Posterior cingulate gyrus (tissue), 11 donors: ENCODE data around the gene KIRREL3.
"Not testable (repeated sequence)": the region's sequence is repeated elsewhere in the genome, so short reads cannot be mapped to it uniquely, and the experiment has no call there.

Source experiments
- DNase-seq, 10 donors: peaks; one replicate each; pipeline versions ENCODE4 v3.0.0 to v3.0.0-alpha.2; 2020 to 2021; ENCODE audit warnings: mixed read lengths in 3 of 10
- intact Hi-C: fragments of 100-400 bp; cut with DNase I; formaldehyde crosslinking; loops from one replicate; pipeline ENCODE4 v1.15.1; 2023

Gene KIRREL3

GRCh38 chr11:126391286-126391954, 609.1 kb downstream of the KIRREL3 start:
- DNase-seq, result peak in 2 of 10 donors; percentile 36 to 47
- intact Hi-C loops, result loop anchor here (5.0 kb wide), 1 partner anchor 34 kb away; the partner anchor contains the start of gene ST3GAL4

DNA sequence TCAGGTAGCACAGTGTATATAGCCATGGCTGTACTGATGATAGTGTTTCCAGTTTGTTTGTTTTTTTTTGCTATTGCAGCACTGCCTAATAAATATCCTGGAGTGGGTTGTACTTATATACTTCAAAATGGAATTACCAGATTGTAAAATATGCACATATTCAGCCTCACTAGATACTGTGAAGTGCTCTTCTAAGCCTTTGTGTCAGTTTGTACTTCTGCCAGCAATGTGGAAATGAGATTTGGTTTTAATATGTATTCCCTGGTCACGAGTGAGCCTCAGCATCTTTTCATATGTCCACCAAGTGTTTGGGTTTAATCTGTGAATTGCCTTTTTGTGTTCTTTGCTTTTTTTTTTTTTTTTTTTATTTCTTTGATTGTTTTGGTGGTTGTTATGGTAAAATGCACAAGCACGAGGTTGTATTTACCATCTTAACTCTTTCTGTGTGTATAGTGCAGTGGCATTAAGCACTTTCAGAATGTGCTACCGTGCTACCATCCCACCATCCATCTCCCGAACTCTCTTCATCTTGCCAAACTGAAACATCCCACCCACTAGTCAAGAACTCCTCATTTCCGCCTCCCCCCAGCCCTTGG, 610.2 kb downstream of the KIRREL3 start:
- DNase-seq, result peak in 1 of 10 donors; percentile 63
- intact Hi-C loops, result loop anchor here (5.0 kb wide), 1 partner anchor 33 kb away; the partner anchor contains the start of gene ST3GAL4

DNA sequence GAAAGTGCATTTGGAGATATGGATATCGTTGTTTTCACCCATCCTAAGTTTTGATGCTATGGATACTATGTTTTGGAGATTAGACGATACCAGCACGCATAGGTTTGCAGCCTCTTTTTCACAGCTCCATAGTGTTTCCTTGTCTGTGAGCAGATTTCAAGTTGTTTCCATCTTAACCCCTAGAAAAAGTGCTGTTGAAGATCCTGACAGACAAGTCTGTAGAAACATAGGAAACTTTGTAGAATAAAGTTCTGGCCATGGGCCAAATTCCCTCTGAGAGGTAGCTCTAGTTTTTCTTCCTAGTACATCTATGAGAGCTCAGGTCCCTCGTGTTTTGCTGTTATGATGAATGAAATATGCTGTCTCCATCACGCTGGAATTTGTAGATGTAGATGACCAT, 612.7 kb downstream of the KIRREL3 start:
- intact Hi-C loops, result no loop called here
- peak in 2 of 10 donors; percentile 2 for DNase-seq

DNA sequence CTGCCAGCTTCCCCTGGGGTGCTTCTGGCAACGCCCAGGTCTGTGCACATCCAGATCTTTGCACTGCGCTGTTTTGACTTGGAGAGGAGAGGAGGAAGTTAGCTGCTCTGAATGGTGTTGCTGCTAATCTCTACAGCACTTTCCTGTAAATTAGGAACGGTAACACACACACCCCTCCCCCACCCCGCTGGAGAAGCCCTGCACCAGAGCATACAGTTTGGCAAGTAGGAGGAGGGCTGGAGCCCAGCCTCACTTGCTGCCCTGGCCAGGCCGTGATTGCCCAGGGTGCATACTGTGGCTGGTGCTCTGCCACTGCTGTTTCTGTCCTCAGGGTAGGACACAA, 613.9 kb downstream of the KIRREL3 start:
- intact Hi-C loops, result not testable (repeated sequence)
- peak in 3 of 10 donors; percentile 37 to 83 (median 57) for DNase-seq

GRCh38 chr11:126385991-126386728, 614.4 kb downstream of the KIRREL3 start:
- intact Hi-C loops, result no loop called here
- DNase-seq, result peak in 3 of 10 donors; percentile 28 to 54 (median 32)

GRCh38 chr11:126384449-126385070, 616.0 kb downstream of the KIRREL3 start:
- intact Hi-C loops, result no loop called here

GRCh38 chr11:126383339-126384335, 616.9 kb downstream of the KIRREL3 start:
- intact Hi-C loops, result no loop called here
- DNase-seq, result peak in 3 of 10 donors; percentile 59 to 72 (median 62)

More at GRCh38 chr11:126384449-126385070, 616.0 kb downstream of the KIRREL3 start:
- DNase-seq, result peak in 3 of 10 donors; percentile 33 to 76 (median 51)

GRCh38 chr11:126382641-126383040, 617.9 kb downstream of the KIRREL3 start:
- intact Hi-C loops, result not testable (repeated sequence)
- peak in 3 of 10 donors; percentile 26 to 62 (median 58) for DNase-seq

GRCh38 chr11:126381960-126382359, 618.6 kb downstream of the KIRREL3 start:
- intact Hi-C loops, result not testable (repeated sequence)
- peak in 2 of 10 donors; percentile 5 to 31 for DNase-seq

- intact Hi-C loops, result no loop called here
- peak in 3 of 10 donors; percentile 26 to 56 (median 50) for DNase-seq
These were observed 619.7 kb downstream of the KIRREL3 start for GRCh38 chr11:126380909-126381308.

- no peak for DNase-seq
- intact Hi-C loops, result no loop called here
These were observed 621.8 kb downstream of the KIRREL3 start for GRCh38 chr11:126378763-126379162.

DNA sequence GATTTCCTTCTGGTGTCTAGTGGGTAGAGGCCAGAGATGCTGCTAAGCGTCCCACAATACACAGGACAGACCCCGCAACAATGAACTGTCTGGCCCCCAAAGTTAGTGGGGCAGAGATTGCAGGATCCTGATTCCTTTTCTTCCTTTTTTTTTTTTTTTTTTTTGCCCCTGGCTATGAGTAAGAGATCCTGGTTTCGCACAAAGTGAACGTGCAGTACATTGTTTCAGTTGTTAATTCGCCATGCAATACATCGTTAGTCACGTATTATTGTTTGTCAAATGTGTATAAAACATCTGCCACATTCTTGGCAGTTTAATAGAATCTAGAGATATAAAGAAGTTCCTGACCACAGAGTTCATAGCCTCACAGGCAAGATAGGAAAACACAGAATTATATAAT, 624.8 kb downstream of the KIRREL3 start:
- DNase-seq, result no peak
- intact Hi-C loops, result no loop called here

GRCh38 chr11:126374562-126375300, 625.8 kb downstream of the KIRREL3 start:
- intact Hi-C loops, result not testable (repeated sequence)
- peak in 2 of 10 donors; percentile 9 to 26 for DNase-seq

DNA sequence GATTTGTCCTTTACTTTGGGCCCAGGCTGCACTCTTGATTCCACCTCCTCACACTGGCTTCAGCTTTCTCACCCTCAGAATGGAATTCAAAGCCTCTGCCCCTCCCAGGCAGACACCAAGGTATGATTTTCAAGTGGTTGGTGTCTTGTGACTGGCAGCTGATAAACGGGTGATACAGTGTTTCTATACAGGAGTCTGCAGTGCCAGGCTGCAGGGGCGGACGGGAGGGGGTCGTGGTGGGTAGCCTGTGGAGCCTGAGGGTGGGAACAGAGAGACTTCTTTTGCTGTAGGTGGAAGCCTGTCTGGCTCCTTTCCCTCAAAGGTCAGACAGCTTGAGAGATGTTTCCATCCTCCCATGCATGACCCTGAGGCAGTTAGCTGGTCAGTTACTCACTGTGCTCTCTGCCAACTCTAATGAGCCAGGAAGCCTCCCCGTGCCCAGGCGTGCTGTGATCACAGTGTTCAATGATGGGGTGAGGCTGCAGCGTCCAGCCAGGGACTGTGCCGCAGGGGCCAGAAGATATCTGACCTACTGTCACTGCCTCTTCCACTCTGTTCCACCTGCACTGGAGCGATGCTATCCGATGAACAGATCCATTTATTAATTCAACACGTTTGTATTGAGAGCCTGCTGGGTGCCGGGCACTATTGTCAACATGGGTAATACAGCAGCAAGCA, 627.0 kb downstream of the KIRREL3 start:
- peak in 2 of 10 donors; percentile 45 to 64 for DNase-seq
- intact Hi-C loops, result not testable (repeated sequence)
